ENCODE results near the gene TTC8. TPM values are rescaled to one million over a fixed set of nuclear protein-coding genes. Genes with fewer than 3 reads are reported as not detected.

TTC8 gene
- polyA plus RNA-seq, 3 donors: 2.3 to 3.7 (median 2.7) TPM

DNA sequence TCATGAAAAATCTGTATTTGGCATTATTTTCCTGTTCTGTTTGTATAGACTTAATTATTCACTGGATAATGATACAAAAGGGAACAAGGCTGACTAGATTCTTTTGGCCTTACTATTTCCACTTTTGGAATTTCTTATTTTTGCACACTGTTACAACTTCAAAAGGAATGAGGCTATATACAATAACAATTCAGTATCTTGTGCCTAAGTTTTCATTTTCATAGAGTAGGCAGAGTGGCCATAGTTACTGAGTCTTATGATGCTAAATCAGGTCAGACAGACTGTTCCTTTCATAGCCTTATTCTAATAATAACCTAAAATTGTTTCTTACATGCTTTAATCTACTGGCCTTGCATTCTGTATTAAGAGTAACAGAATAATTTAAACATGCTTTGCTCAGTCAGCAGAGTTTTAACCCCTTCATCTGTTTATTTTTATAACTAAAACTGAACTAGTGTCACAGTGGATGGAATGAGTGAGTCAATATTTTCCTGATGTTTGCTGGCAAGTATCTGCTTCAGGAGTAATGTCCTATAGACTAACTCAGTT lies 10.5 kb downstream of the TTC8 start:
- H3K9ac ChIP-seq (ENCODE audit: insufficient read depth, low read length, poor library complexity, severe bottlenecking): no peak overlapping the region
- Mint-ChIP-seq H3K9me3 (no peaks in the 10 kb centered on the region), H3K36me3 (no peaks in the 10 kb centered on the region), H3K27me3 (ENCODE audit: low read depth in 3 of 3) (peaks cover 0 to 1% (median 0%) of the 10 kb centered on the region in 3 donors), H3K27ac (no peak overlapping the region), H3K4me3 (no peak overlapping the region), H3K4me1 (peaks cover 17% of the 10 kb centered on the region)
- no peak overlapping the region for H3K4me2 ChIP-seq (replicated peaks; ENCODE audit: extremely low read depth, low read length, poor library complexity, severe bottlenecking)
- no peaks in the 10 kb centered on the region for H3K9me3 ChIP-seq (replicated peaks in 1 of 2; ENCODE audit: control insufficient read depth in 1 of 2, insufficient read depth in 1 of 2, low read length in 2 of 2)
- no peaks in the 10 kb centered on the region for H3K36me3 ChIP-seq (replicated peaks in 1 of 2; ENCODE audit: control insufficient read depth in 1 of 2, insufficient read depth in 2 of 2, low read length in 2 of 2)
- H3K4me1 ChIP-seq (ENCODE audit: control insufficient read depth in 1 of 2, insufficient read depth in 2 of 2, low read length in 2 of 2): peaks cover 3 to 4% of the 10 kb centered on the region in 2 donors
- H4K20me1 ChIP-seq (ENCODE audit: insufficient read depth, low read length): no peaks in the 10 kb centered on the region
- H2AFZ ChIP-seq (ENCODE audit: insufficient read depth, low read depth, low read length, poor library complexity, severe bottlenecking): no peak overlapping the region
- no peaks in the 10 kb centered on the region for H3K27me3 ChIP-seq (ENCODE audit: control insufficient read depth in 2 of 2, insufficient read depth in 2 of 2, low read length in 2 of 2)
- no peak overlapping the region for H3K4me3 ChIP-seq (replicated peaks in 1 of 3; ENCODE audit: low read depth in 2 of 3, low read length in 3 of 3)
- H3K79me2 ChIP-seq (ENCODE audit: insufficient read depth, low read length): no peaks in the 10 kb centered on the region
- TF ChIP-seq, protein P1, sequence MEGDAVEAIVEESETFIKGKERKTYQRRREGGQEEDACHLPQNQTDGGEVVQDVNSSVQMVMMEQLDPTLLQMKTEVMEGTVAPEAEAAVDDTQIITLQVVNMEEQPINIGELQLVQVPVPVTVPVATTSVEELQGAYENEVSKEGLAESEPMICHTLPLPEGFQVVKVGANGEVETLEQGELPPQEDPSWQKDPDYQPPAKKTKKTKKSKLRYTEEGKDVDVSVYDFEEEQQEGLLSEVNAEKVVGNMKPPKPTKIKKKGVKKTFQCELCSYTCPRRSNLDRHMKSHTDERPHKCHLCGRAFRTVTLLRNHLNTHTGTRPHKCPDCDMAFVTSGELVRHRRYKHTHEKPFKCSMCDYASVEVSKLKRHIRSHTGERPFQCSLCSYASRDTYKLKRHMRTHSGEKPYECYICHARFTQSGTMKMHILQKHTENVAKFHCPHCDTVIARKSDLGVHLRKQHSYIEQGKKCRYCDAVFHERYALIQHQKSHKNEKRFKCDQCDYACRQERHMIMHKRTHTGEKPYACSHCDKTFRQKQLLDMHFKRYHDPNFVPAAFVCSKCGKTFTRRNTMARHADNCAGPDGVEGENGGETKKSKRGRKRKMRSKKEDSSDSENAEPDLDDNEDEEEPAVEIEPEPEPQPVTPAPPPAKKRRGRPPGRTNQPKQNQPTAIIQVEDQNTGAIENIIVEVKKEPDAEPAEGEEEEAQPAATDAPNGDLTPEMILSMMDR (IDR thresholded peaks at IDR 0.05): no peak
- DNase-seq: no peak
- no peak overlapping the region for H3K27ac ChIP-seq (ENCODE audit: low read depth in 1 of 2, low read length in 2 of 2)
- intact Hi-C loops (cut with micrococcal nuclease): no loop called here

DNA sequence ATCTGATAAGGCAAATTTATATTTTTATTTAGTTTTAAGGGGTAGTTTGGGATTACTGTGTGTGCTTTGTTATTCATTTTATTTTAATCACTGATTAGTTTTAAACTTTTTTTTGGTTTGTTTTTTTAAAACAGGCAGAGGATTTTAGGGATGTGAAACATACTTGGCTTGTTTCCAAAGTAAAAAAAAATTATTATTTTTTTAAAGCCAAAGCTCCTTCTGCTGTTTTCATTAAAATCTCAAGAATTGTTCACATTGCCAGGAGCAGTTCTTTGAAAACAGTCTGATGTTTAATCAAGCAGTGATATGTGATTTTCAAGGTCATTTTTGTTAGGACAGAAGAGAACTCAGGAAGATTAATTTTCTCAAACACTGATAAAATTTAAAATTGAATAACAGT lies 11.2 kb downstream of the TTC8 start:
- H3K9me3 Mint-ChIP-seq: no peaks in the 10 kb centered on the region
- intact Hi-C loops (cut with micrococcal nuclease): no loop called here
- H3K4me3 Mint-ChIP-seq: no peak overlapping the region
- Histone ChIP-seq H3K9ac (ENCODE audit: insufficient read depth, low read length, poor library complexity, severe bottlenecking) (no peak overlapping the region), H3K27ac (ENCODE audit: low read depth in 1 of 2, low read length in 2 of 2) (no peak overlapping the region), H3K9me3 (replicated peaks in 1 of 2; ENCODE audit: control insufficient read depth in 1 of 2, insufficient read depth in 1 of 2, low read length in 2 of 2) (no peaks in the 10 kb centered on the region), H3K79me2 (ENCODE audit: insufficient read depth, low read length) (no peaks in the 10 kb centered on the region), H3K27me3 (ENCODE audit: control insufficient read depth in 2 of 2, insufficient read depth in 2 of 2, low read length in 2 of 2) (no peaks in the 10 kb centered on the region), H3K4me1 (ENCODE audit: control insufficient read depth in 1 of 2, insufficient read depth in 2 of 2, low read length in 2 of 2) (no peaks in the 10 kb centered on the region), H4K20me1 (ENCODE audit: insufficient read depth, low read length) (no peaks in the 10 kb centered on the region), H3K4me3 (replicated peaks in 1 of 3; ENCODE audit: low read depth in 2 of 3, low read length in 3 of 3) (no peak overlapping the region), H3K4me2 (replicated peaks; ENCODE audit: extremely low read depth, low read length, poor library complexity, severe bottlenecking) (no peak overlapping the region), H2AFZ (ENCODE audit: insufficient read depth, low read depth, low read length, poor library complexity, severe bottlenecking) (no peak overlapping the region), H3K36me3 (replicated peaks in 1 of 2; ENCODE audit: control insufficient read depth in 1 of 2, insufficient read depth in 2 of 2, low read length in 2 of 2) (no peaks in the 10 kb centered on the region)
- H3K36me3 Mint-ChIP-seq: no peaks in the 10 kb centered on the region
- DNase-seq: no peak
- peaks cover 12% of the 10 kb centered on the region for H3K4me1 Mint-ChIP-seq
- TF ChIP-seq, protein P1 (IDR thresholded peaks at IDR 0.05): no peak
- H3K27me3 Mint-ChIP-seq (ENCODE audit: low read depth in 3 of 3): peaks cover 0 to 1% (median 0%) of the 10 kb centered on the region in 3 donors
- no peak overlapping the region for H3K27ac Mint-ChIP-seq

All from CD14-positive monocyte (primary cell).